ENCODE results near the gene TUBD1.

- TF ChIP-seq, protein P1, sequence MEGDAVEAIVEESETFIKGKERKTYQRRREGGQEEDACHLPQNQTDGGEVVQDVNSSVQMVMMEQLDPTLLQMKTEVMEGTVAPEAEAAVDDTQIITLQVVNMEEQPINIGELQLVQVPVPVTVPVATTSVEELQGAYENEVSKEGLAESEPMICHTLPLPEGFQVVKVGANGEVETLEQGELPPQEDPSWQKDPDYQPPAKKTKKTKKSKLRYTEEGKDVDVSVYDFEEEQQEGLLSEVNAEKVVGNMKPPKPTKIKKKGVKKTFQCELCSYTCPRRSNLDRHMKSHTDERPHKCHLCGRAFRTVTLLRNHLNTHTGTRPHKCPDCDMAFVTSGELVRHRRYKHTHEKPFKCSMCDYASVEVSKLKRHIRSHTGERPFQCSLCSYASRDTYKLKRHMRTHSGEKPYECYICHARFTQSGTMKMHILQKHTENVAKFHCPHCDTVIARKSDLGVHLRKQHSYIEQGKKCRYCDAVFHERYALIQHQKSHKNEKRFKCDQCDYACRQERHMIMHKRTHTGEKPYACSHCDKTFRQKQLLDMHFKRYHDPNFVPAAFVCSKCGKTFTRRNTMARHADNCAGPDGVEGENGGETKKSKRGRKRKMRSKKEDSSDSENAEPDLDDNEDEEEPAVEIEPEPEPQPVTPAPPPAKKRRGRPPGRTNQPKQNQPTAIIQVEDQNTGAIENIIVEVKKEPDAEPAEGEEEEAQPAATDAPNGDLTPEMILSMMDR (IDR thresholded peaks at IDR 0.05; ENCODE audit: low read depth, low read length): no peak
- TF ChIP-seq EZH2phosphoT487 (IDR thresholded peaks at IDR 0.05; ENCODE audit: low read depth): no peak
These were observed 64.8 kb downstream of the TUBD1 start for GRCh38 chr17:59827721-59828477.
